ENCODE data around the gene YPEL2. TPM values are rescaled to one million over a fixed set of nuclear protein-coding genes. Genes with fewer than 3 reads are reported as not detected.
"Not testable (repeated sequence)": the region's sequence is repeated elsewhere in the genome, so short reads cannot be mapped to it uniquely, and the experiment has no call there.

The YPEL2 gene
- 10 to 100 TPM; 12.8 to 40.3 TPM for total RNA-seq

- Histone ChIP-seq H3K36me3 (no peaks in the 10 kb centered on the region), H3K27me3 (replicated peaks; ENCODE audit: insufficient read depth) (no peaks in the 10 kb centered on the region), H3K9me3 (no peaks in the 10 kb centered on the region), H3K4me3 (peak within 1 kb of the TSS; percentile 95 to 98), H3K4me1 (replicated peaks) (peaks cover 8% of the 10 kb centered on the region), H3K27ac (peak within 1 kb of the TSS; percentile 88 to 91)
- intact Hi-C loops (cut with DNase I): loop anchor here (5.0 kb wide), 3 partner anchors 36 to 814 kb away; no protein-coding TSS in a partner anchor
- under 1% methylated on average over 9 of the region's 71 CpGs for WGBS
- DNase-seq (ENCODE audit: low spot score): peak; percentile 98
- TF ChIP-seq CTCF (IDR thresholded peaks at IDR 0.05) (no peak), POLR2AphosphoS5 (IDR thresholded peaks at IDR 0.05) (peak; percentile 90), POLR2A (IDR thresholded peaks at IDR 0.05) (peak; percentile 90)
Observed at GRCh38 chr17:59331129-59331928, at the start of gene YPEL2. Gene YPEL2, plus strand, starts transcription at chr17:59331655. Its CDS starts 21,755 bp downstream, at chr17:59353410.

GRCh38 chr17:59284317-59284716, 47.1 kb upstream of the YPEL2 start:
- Histone ChIP-seq H3K4me3 (no peak overlapping the region), H3K9me3 (no peaks in the 10 kb centered on the region), H3K27ac (no peak overlapping the region), H3K27me3 (replicated peaks; ENCODE audit: insufficient read depth) (no peaks in the 10 kb centered on the region), H3K4me1 (replicated peaks) (no peaks in the 10 kb centered on the region), H3K36me3 (no peaks in the 10 kb centered on the region)
- 69% methylated on average over 4 of the region's 4 CpGs for WGBS
- DNase-seq (ENCODE audit: low spot score): no peak
- no peak for TF ChIP-seq POLR2AphosphoS5 (IDR thresholded peaks at IDR 0.05)
- no peak for TF ChIP-seq CTCF (IDR thresholded peaks at IDR 0.05)
- TF ChIP-seq POLR2A (IDR thresholded peaks at IDR 0.05): no peak
- intact Hi-C loops (cut with DNase I): no loop called here

- intact Hi-C loops (cut with DNase I): no loop called here
- Histone ChIP-seq H3K27me3 (replicated peaks; ENCODE audit: insufficient read depth) (no peaks in the 10 kb centered on the region), H3K36me3 (no peaks in the 10 kb centered on the region), H3K27ac (no peak overlapping the region), H3K4me3 (no peak overlapping the region), H3K4me1 (replicated peaks) (no peaks in the 10 kb centered on the region), H3K9me3 (no peaks in the 10 kb centered on the region)
- 80% methylated on average over 1 of the region's 1 CpG for WGBS
- no peak for TF ChIP-seq POLR2A (IDR thresholded peaks at IDR 0.05)
- TF ChIP-seq POLR2AphosphoS5 (IDR thresholded peaks at IDR 0.05): no peak
- no peak for TF ChIP-seq CTCF (IDR thresholded peaks at IDR 0.05)
- DNase-seq (ENCODE audit: low spot score): no peak
Observed at GRCh38 chr17:59287452-59287851, 44.0 kb upstream of the YPEL2 start.

- intact Hi-C loops (cut with DNase I): no loop called here
- Histone ChIP-seq H3K4me1 (replicated peaks) (no peaks in the 10 kb centered on the region), H3K27ac (no peak overlapping the region), H3K9me3 (no peaks in the 10 kb centered on the region), H3K4me3 (no peak overlapping the region), H3K27me3 (replicated peaks; ENCODE audit: insufficient read depth) (no peaks in the 10 kb centered on the region), H3K36me3 (no peaks in the 10 kb centered on the region)
- TF ChIP-seq POLR2AphosphoS5 (IDR thresholded peaks at IDR 0.05) (no peak), CTCF (IDR thresholded peaks at IDR 0.05) (no peak)
- DNase-seq (ENCODE audit: low spot score): no peak
- 83% methylated on average over 3 of the region's 3 CpGs for WGBS
Observed at GRCh38 chr17:59287891-59288290, 43.6 kb upstream of the YPEL2 start.

GRCh38 chr17:59289981-59290301, 41.5 kb upstream of the YPEL2 start:
- Histone ChIP-seq H3K36me3 (no peaks in the 10 kb centered on the region), H3K9me3 (no peaks in the 10 kb centered on the region), H3K4me3 (no peak overlapping the region), H3K27me3 (replicated peaks; ENCODE audit: insufficient read depth) (no peaks in the 10 kb centered on the region), H3K4me1 (replicated peaks) (no peaks in the 10 kb centered on the region), H3K27ac (no peak overlapping the region)
- WGBS: 50% methylated on average over 3 of the region's 3 CpGs
- no peak for TF ChIP-seq POLR2AphosphoS5 (IDR thresholded peaks at IDR 0.05)
- DNase-seq (ENCODE audit: low spot score): no peak
- intact Hi-C loops (cut with DNase I): no loop called here

- H3K27me3 ChIP-seq (replicated peaks; ENCODE audit: insufficient read depth); H3K9me3 ChIP-seq; intact Hi-C loops (cut with DNase I); H3K27ac ChIP-seq; DNase-seq (ENCODE audit: low spot score); H3K4me3 ChIP-seq; H3K36me3 ChIP-seq; H3K4me1 ChIP-seq (replicated peaks): not testable (repeated sequence)
- 39% methylated on average over 12 of the region's 12 CpGs for WGBS
Observed at GRCh38 chr17:59290302-59290998, 41.0 kb upstream of the YPEL2 start.

All from prostate gland (tissue), 2 donors.